Glomerular visceral epithelial cell (primary cell): ENCODE measurements around the gene GRM8.
"Not testable (repeated sequence)": the region's sequence is repeated elsewhere in the genome, so short reads cannot be mapped to it uniquely, and the experiment has no call there.

Source experiments
- DNase-seq: peaks from one replicate; pipeline ENCODE4 v3.0.0-alpha.2; 2016; ENCODE audit errors: extremely low spot score

Gene GRM8

DNA sequence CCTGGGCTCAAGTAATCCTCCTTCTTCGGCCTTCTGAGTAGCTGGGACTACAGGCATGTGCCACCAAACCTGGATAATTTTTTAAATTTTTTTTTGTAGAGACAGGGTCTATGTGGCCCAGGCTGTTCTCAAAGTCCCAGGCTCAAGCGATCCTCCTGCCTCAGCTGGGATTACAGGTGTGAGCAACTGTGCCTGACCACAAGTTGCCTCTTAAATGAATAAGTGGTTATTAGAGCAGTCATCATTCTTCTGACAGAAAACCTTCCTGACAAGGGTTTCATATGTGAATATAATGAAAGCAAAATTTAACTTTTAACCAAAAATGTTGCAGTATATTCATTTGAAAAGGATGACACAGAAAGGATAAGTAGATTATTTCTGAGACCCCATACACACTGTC is 532.5 kb downstream of the GRM8 start:
- DNase-seq: no peak

DNA sequence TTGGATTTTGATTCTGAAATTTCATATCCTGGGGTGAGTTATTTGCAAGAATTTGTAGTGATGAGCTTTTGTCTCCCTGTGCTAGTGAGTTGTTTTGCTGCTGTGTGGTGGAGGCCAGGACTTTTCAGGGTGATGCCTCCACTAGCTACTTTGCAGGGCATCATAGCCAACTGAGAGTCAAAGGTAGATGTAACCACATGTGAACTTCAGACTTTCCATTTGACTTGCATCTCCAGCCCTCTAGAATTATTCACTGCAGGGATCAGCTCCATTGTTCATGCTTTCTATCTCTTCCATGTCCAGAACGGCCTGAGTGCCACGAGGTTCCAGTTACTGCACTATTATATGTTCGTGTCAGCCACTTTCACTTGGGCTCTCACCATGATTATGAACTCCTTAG is 534.3 kb downstream of the GRM8 start:
- DNase-seq: no peak

DNA sequence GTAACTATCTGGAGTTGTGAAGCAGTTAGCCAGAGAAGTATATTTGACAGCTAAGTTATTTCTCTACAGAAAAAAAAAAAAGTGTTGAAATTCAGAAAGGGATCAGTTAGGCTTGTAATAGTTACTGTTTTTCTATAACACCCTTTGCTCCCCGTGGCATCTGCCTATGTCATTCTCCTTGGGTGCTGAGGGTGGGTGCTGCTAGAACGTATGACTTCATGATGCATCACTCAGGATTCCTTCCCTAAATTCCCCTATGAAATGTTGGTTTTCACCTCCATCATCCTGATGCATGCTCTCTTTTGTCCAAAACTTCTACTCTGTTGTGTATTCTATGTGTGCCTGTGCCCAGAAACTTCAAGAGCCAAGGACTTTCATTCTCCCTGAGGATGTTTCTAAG is 536.4 kb downstream of the GRM8 start:
- no peak for DNase-seq

DNA sequence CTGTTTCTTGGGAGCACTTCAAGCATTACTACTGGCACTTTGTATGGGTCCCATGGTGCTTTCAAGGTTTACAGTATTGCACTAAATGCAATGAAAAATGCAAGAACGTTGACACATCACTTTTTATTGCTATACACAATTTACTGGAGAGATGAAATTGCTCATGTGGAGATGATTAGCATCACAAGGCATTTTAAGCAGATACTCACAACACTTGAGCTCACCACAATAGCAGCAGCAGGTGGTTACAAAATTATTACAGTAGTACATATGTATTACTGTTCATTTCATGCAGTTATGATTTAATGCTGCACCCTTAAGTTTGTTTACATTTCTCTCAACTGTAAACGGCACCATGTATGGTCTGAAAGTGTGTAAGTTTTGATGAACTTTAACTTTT is 537.7 kb downstream of the GRM8 start:
- no peak for DNase-seq

- DNase-seq: no peak
Observed at GRCh38 chr7:126702242-126703016, 550.3 kb downstream of the GRM8 start.

GRCh38 chr7:126700807-126701604 is 551.7 kb downstream of the GRM8 start:
- peak; percentile 91 for DNase-seq

DNA sequence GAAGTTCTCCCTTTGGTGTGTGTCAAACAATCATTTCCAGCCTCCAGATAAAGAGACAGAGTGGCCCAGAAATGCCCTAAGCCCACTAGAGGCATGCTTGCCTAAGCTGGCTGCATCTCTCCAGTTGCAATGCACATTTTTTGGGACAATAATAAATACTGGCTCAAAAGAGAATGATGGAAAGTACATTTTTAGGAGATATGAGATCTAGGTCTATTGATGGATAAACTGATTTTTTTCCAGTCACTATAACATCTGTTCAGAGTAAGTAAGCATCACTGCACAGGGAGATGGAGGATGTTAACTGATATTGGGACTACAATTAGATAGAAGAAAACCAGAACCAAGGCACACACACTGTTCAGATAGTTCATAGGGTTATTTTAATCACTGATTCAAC is 553.0 kb downstream of the GRM8 start:
- no peak for DNase-seq

DNA sequence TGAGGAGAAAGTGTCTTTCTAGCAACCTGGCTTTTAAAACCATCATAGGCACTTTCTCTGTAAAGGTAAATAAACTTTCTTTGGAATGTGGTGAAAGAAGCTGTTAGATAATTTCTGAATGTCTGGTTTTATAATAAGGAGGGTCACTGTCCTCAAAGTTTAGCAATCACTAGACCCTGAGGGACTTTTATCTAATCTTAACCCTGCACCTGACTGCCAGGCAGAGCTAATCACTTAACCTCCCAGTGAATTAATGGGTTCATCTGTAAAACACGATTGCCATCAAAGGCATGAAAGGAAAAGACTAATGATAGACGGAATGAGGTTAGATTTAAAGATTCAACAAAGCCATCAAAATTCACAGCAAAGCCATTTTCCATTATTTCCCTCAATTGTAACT is 553.8 kb downstream of the GRM8 start:
- no peak for DNase-seq

GRCh38 chr7:126698446-126698845 is 554.3 kb downstream of the GRM8 start:
- no peak for DNase-seq

GRCh38 chr7:126696256-126697038 is 556.3 kb downstream of the GRM8 start:
- DNase-seq: no peak

DNA sequence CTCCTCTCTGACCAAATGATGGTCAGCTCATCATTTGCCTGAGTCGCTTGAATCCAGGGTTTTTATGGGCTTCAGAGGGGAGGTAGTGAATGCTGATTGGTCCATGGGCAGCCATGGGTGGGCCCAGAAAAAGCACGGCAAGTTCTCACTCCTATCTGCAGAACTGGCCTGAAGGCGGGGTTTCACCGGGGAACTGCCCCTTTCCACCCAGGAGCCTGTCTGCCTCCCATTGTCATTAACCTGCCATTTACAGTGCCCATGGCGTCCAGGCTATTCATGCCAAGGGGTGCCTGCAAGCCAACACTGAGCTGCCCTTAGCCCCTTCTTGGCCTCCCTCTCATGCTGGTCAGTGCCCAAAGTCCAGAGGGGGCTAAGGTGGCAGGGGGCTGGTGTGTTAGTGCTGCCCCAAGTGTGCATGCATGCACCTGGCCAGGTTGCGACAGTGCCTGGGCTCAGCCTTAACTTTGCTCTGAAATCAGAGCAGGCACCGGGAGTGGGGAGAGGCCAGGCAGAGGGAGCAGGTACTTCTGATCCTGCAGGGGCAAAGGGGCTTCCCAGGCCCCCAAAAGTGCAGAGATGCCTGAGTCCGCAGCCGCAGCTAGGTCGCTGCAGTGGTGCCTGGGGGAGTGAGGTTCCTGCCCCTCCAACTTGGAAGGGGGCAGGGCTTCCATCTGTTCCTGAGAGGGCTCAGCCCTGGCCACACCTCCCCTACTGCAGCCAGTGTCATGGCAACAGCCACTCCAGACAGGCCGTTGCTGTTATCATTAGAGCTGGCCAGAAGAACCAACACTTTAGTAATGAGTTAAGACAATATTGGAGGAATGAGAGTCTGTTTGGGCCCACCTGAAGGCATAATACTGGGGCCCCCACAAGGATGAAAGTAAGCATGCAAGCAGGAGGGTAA is 561.6 kb downstream of the GRM8 start:
- DNase-seq: no peak

DNA sequence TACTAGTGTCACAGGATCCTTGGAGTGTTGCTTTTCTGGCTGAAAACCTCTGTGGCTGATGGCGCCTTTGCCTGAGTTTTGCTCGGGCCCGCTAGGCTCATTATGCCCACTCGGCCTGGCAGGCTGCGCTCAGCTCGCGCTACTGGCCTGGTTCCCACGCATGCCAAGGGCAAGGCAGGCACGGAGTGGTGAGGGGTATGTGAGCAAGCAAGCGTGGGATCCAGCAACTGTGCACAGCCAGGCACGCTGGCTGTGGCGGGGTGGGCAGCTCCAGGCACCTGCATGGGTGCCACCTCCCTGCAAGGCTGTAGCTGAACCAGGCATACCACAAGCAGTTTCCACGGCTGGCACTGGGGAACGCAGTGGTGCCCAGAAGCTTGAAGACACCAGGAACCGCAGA is 562.6 kb downstream of the GRM8 start:
- no peak for DNase-seq

GRCh38 chr7:126689037-126689436 is 563.7 kb downstream of the GRM8 start:
- peak; percentile 41 for DNase-seq

- DNase-seq: no peak
Observed at GRCh38 chr7:126686474-126686873, 566.3 kb downstream of the GRM8 start.

- no peak for DNase-seq
Observed at GRCh38 chr7:126685596-126685995, 567.1 kb downstream of the GRM8 start.

GRCh38 chr7:126685018-126685573 is 567.6 kb downstream of the GRM8 start:
- DNase-seq: no peak

DNA sequence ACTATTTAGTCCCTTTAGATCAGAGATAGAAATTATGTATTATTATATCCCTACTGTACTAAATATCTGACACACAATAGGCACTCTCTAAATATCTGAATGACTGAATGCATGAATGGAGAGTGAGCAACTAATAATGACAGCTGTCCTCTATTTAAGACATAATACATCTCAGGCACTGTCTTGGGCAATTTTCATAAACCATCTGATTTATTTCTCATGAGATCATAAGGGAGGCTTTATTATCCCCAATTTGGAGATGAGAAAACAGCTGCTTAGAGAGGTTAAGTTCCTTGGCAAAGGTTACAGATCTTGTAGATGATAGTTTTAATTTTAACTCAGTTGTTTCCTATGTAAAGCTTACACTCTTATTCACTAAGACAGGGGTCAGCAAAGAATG is 570.6 kb downstream of the GRM8 start:
- DNase-seq: no peak

DNA sequence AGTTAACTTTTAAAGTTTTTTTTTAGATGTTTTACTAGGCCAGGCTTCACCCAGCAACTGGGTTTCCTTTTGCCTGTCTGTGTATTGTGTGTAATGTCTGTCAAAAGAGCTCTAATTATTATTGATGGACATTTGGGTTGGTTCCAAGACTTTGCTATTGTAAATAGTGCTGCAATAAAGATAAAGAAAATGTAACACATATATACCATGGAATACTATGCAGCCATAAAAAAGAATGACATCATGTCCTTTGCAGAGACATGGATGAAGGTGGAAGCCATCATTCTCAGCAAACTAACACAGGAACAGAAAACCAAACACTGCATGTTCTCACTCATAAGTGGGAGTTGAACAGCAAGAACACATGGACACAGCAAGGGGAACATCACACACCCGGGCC is 584.0 kb downstream of the GRM8 start:
- not testable (repeated sequence) for DNase-seq

- DNase-seq: no peak
Observed at GRCh38 chr7:126668367-126668752, 584.4 kb downstream of the GRM8 start.

GRCh38 chr7:126667742-126668366 is 584.9 kb downstream of the GRM8 start:
- DNase-seq: no peak

GRCh38 chr7:126662856-126663255 is 589.9 kb downstream of the GRM8 start:
- DNase-seq: no peak
